HepG2 (cell line): ENCODE results near the gene SPNS3. TPM values are rescaled to one million over a fixed set of nuclear protein-coding genes. Genes with fewer than 3 reads are reported as not detected.

Experiments used
- ATAC-seq: fragments of 200-7000 bp; cut with Tn5 transposase; 3 replicates; pipeline ENCODE4 v1.9.1; 2020; ENCODE audit warnings: mild to moderate bottlenecking, moderate library complexity
- BruUV-seq: library from RNA; stranded (reverse); fragments of 400-500 nt; replicated peaks from 2 replicates; lab custom pipeline; 2021; lab: Mats Ljungman, UMichigan
- CTCF ChIA-PET: fragments of 300-600 bp; formaldehyde crosslinking; extraction: SDS; loops from one replicate; lab custom pipeline; 2021; ENCODE audit warnings: low total read pairs, inconsistent platforms, low intra/inter-chr PET ratio; lab: Yijun Ruan, JAX
- POLR2A ChIA-PET: fragments of 350-600 bp; sonication (Branson Sonifier 250); formaldehyde crosslinking; loops from one replicate; lab custom pipeline; 2020; ENCODE audit warnings: antibody characterized with exemption, inconsistent platforms; lab: Yijun Ruan, JAX
- DNase-seq: peaks from one replicate; pipeline ENCODE4 v3.0.0-alpha.2; 2015; ENCODE audit warnings: low spot score
- FAIRE-seq: peaks from 3 replicates; lab custom pipeline; 2011; peaks lifted over from hg19 to GRCh38; lab: Jason Lieb, UNC
- H2AFZ ChIP-seq: one replicate; pipeline ENCODE4 v1.6.1; 2011; ENCODE audit warnings: low read length, inconsistent platforms
- H3K27ac ChIP-seq: fragments of 300-600 bp; 3 replicates; pipeline ENCODE4 v1.8.0; 2011; ENCODE audit warnings: mixed run types, mild to moderate bottlenecking, mixed read lengths, low read length, inconsistent platforms; ENCODE audit not compliant: insufficient read depth; ENCODE audit errors: extremely low read length
- H3K27me3 ChIP-seq, 2 experiments: fragments of 200-600 bp in 1 of 2; 2 replicates in 1 of 2; 3 replicates in 1 of 2; pipeline versions ENCODE4 v1.6.0 to v1.8.0; 2011; ENCODE audit warnings: low read length in 2 of 2, mild to moderate bottlenecking in 2 of 2, moderate library complexity in 2 of 2, inconsistent platforms in 1 of 2; ENCODE audit not compliant: insufficient read depth in 2 of 2, control insufficient read depth in 1 of 2
- H3K36me3 ChIP-seq, 2 experiments: fragments of 200-600 bp in 1 of 2; replicated peaks in 1 of 2; 2 replicates in 1 of 2; 3 replicates in 1 of 2; pipeline versions ENCODE4 v1.5.1 to v1.8.0; 2011; ENCODE audit warnings: low read length in 2 of 2, inconsistent platforms in 1 of 2; ENCODE audit not compliant: insufficient read depth in 2 of 2, control insufficient read depth in 1 of 2
- H3K4me1 ChIP-seq: 2 replicates; pipeline ENCODE4 v1.5.1; 2012; ENCODE audit warnings: low read length, inconsistent platforms; ENCODE audit not compliant: insufficient read depth
- H3K4me2 ChIP-seq: 2 replicates; pipeline ENCODE4 v1.6.0; 2011; ENCODE audit warnings: low read depth, low read length, inconsistent platforms
- H3K4me3 ChIP-seq, 3 experiments: fragments of 200-600 bp in 1 of 3; sonication (generic), shearing (Covaris generic) in 1 of 3; replicated peaks in 1 of 3; 2 replicates each; pipeline ENCODE4 v1.5.1; 2011 to 2016; ENCODE audit warnings: low read length in 3 of 3, inconsistent platforms in 2 of 3, low read depth in 2 of 3, mild to moderate bottlenecking in 2 of 3, control low read depth in 1 of 3, mixed read lengths in 1 of 3; ENCODE audit not compliant: insufficient read depth in 1 of 3
- H3K79me2 ChIP-seq: one replicate; pipeline ENCODE4 v1.6.1; 2011; ENCODE audit warnings: low read length, inconsistent platforms; ENCODE audit not compliant: insufficient read depth
- H3K9ac ChIP-seq: 2 replicates; pipeline ENCODE4 v1.6.0; 2011; ENCODE audit warnings: mild to moderate bottlenecking, low read depth, low read length, inconsistent platforms; ENCODE audit not compliant: insufficient read depth
- H3K9me3 ChIP-seq: 2 replicates; pipeline ENCODE4 v1.5.1; 2012; ENCODE audit warnings: mild to moderate bottlenecking, low read length
- H4K20me1 ChIP-seq: 2 replicates; pipeline ENCODE4 v1.6.0; 2011; ENCODE audit warnings: inconsistent platforms, mild to moderate bottlenecking, low read length, moderate library complexity; ENCODE audit not compliant: insufficient read depth
- LCORL ChIP-seq, 2 experiments: fragments of 450-650 bp in 1 of 2; sonication (generic) in 1 of 2; formaldehyde crosslinking in 1 of 2; IDR thresholded peaks; 2 replicates each; pipeline versions ENCODE4 v1.5.0 to v1.6.1; 2017 to 2020; ENCODE audit warnings: antibody characterized with exemption in 1 of 2, missing genetic modification reagents in 1 of 2
- MEIS2 ChIP-seq: sonication (generic); formaldehyde crosslinking; IDR thresholded peaks from 2 replicates; pipeline ENCODE4 v1.9.0; 2021; ENCODE audit warnings: mild to moderate bottlenecking, missing genetic modification reagents
- NFE2L1 ChIP-seq: sonication (generic); formaldehyde crosslinking; IDR thresholded peaks from 2 replicates; pipeline ENCODE4 v1.4.0; 2020; ENCODE audit warnings: missing genetic modification reagents, mild to moderate bottlenecking, borderline replicate concordance
- SATB2 ChIP-seq: sonication (generic); formaldehyde crosslinking; IDR thresholded peaks from 2 replicates; pipeline ENCODE4 v1.5.0; 2020; ENCODE audit warnings: missing genetic modification reagents
- SUZ12 ChIP-seq: fragments of 150-350 bp; IDR thresholded peaks from 2 replicates; pipeline ENCODE4 v1.6.1; 2014; ENCODE audit warnings: low read depth, low read length
- YEATS4 ChIP-seq: sonication (generic); formaldehyde crosslinking; IDR thresholded peaks from 2 replicates; pipeline ENCODE4 v1.4.0; 2020; ENCODE audit warnings: missing genetic modification reagents, borderline replicate concordance
- ZNF101 ChIP-seq: sonication (generic); formaldehyde crosslinking; IDR thresholded peaks from 2 replicates; pipeline ENCODE4 v1.4.0; 2020; ENCODE audit warnings: mild to moderate bottlenecking, low read depth, missing genetic modification reagents, borderline replicate concordance
- ZNF18 ChIP-seq: sonication (generic); formaldehyde crosslinking; IDR thresholded peaks from 2 replicates; pipeline ENCODE4 v1.8.0; 2022; ENCODE audit warnings: mild to moderate bottlenecking, missing genetic modification reagents; ENCODE audit not compliant: insufficient replicate concordance
- ZNF274 ChIP-seq: sonication (generic); formaldehyde crosslinking; IDR thresholded peaks from 2 replicates; pipeline ENCODE4 v1.5.1; 2020; ENCODE audit warnings: mild to moderate bottlenecking, missing genetic modification reagents
- WGBS: methylation state at CpG from one replicate; pipeline ENCODE4 v1.1.6; 2017; ENCODE audit warnings: low lambda C conversion rate; 5-methylcytosine and 5-hydroxymethylcytosine counted together
- in situ Hi-C: cut with HindIII; loops from 2 replicates; pipeline ENCODE4 v1.10.0; 2017; ENCODE audit warnings: low pct_unique_long_range_greater_than_20kb; ENCODE audit not compliant: extremely low pct_ligation_motif_present
- intact Hi-C: fragments of 100-400 bp; cut with micrococcal nuclease; formaldehyde crosslinking; loops from one replicate; pipeline ENCODE4 v1.10.0; 2022; ENCODE audit not compliant: unreplicated experiment
- polyA plus RNA-seq, 8 experiments: library from polyadenylated mRNA; depleted of rRNA in 3 of 8; stranded (reverse) in 7 of 8; unstranded in 1 of 8; fragments of >200 nt; fragmentation: Illumina TruSeq in 4 of 8; extraction: Trizol in 4 of 8; gene quantifications; 2 replicates each; pipeline versions ENCODE4 v1.2.1 to v1.2.3, GENCODE V29; 2011 to 2016; ENCODE audit warnings: low read depth in 4 of 8, missing spikeins in 1 of 8, mixed read lengths in 1 of 8; ENCODE audit not compliant: insufficient read depth in 1 of 8
- total RNA-seq, 5 experiments: library from RNA; depleted of rRNA; stranded (reverse); fragments of >200 nt; fragmentation: Illumina TruSeq; extraction: Trizol; gene quantifications; 2 replicates each; pipeline ENCODE4 v1.2.3, GENCODE V29; 2016; ENCODE audit warnings: low read depth in 1 of 5
- TF ChIP-seq, protein P1 (sequence below): sonication (generic); formaldehyde crosslinking; IDR thresholded peaks from 2 replicates; pipeline ENCODE4 v1.8.1; 2023; ENCODE audit warnings: mild to moderate bottlenecking, inconsistent platforms, moderate library complexity, missing genetic modification reagents, borderline replicate concordance

Gene SPNS3
- total and polyA plus RNA-seq, 2 of the 13 experiments (the other 11 are each of a cell fraction or from before 2014, with no cell fraction given), result not detected

DNA sequence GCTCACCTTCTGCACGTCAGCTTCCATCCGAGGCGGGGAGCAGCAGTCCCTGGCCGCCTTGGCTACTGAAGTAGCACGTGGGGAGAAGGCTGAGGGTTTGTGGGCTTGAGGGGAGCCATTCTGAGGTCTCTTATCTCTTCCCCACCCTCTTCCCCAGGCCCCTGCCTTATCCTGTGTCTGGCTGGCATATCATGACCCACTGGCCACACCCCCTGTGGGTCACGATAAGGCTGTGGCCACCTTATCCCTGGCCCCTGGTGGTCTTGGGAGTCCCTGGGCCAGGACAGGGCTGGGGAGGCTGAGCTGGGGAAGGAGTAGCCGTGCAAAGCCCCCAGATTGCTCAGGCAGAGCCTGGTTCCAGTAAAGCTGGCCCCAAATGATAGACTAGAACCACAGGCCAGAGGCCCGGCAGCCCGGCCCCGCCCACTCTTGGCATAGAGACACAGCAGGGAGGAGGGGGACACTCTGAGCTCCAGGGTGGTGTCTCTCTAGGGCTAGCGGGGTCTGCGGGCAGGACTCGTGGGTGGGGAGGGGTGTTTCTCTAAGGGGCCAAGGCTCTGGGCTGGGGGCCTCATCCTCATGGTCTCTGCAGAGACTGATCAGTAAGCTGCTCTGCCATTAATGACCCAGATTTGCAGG is 72.6 kb downstream of the SPNS3 start:
- H2AFZ ChIP-seq, result no peak overlapping the region
- no peak overlapping the region for H3K4me2 ChIP-seq
- WGBS, result 17% methylated on average over 3 of the region's 13 CpGs
- 0 out of 2 replicates have a peak, but pooled peaks cover 6% of the 10 kb centered on the region for H4K20me1 ChIP-seq
- DNase-seq (no peak), ATAC-seq (no peak), FAIRE-seq (no peak)
- ChIA-PET CTCF (no interaction called here), POLR2A (no interaction called here)
- no peaks in the 10 kb centered on the region for H3K36me3 ChIP-seq
- H3K79me2 ChIP-seq, result no peaks in the 10 kb centered on the region
- no peak overlapping the region for H3K9ac ChIP-seq
- H3K4me3 ChIP-seq, result no peak overlapping the region
- no peak overlapping the region for H3K27ac ChIP-seq
- no TSS peak for BruUV-seq
- in situ Hi-C loops, result no loop called here
- no peak for TF ChIP-seq ZNF18
- no peak for TF ChIP-seq LCORL (IDR thresholded peaks at IDR 0.05)
- TF ChIP-seq LCORL (CRISPR knock-in tag; IDR thresholded peaks at IDR 0.05), result no peak
- TF ChIP-seq ZNF274 (CRISPR knock-in tag), result no peak
- TF ChIP-seq, protein P1, sequence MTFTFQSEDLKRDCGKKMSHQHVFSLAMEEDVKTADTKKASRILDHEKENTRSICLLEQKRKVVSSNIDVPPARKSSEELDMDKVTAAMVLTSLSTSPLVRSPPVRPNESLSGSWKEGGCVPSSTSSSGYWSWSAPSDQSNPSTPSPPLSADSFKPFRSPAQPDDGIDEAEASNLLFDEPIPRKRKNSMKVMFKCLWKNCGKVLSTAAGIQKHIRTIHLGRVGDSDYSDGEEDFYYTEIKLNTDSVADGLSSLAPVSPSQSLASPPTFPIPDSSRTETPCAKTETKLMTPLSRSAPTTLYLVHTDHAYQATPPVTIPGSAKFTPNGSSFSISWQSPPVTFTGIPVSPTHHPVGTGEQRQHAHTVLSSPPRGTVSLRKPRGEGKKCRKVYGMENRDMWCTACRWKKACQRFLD (CRISPR knock-in tag), result no peak
- no peak for TF ChIP-seq SUZ12
- no peak for TF ChIP-seq NFE2L1 (CRISPR knock-in tag)
- TF ChIP-seq ZNF101 (CRISPR knock-in tag), result no peak
- no peak for TF ChIP-seq MEIS2 (CRISPR knock-in tag)
- TF ChIP-seq YEATS4 (CRISPR knock-in tag), result no peak
- no peak for TF ChIP-seq SATB2 (CRISPR knock-in tag)
- 0 out of 2 replicates have a peak, but pooled peaks cover under 1% of the 10 kb centered on the region for H3K4me1 ChIP-seq
- intact Hi-C loops, result no loop called here
- H3K27me3 ChIP-seq, result peaks cover 7 to 67% of the 10 kb centered on the region in 2 experiments
- H3K9me3 ChIP-seq, result no peaks in the 10 kb centered on the region
